Measurements from ENCODE around the gene EHMT1.

DNA sequence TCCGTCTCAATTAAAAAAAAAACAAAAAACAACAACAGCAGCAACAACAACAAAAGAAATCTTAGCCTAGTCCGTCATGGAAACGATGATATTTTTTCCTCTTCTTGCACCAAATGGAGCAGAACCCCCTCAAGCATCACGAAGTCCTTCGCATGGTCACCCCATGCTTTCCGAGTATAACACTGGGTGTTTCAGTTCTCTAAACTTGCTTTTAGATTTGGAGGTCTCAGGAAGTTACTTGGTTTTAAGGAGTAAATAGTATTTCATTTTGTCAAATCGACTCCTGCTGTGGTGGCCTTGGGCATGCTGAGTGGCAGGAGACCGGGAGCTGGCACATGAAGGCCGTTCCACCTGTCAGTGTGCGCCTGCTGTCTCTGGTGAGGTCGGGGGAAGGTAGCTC, 140.3 kb downstream of the EHMT1 start:
- TF ChIP-seq, protein P1, sequence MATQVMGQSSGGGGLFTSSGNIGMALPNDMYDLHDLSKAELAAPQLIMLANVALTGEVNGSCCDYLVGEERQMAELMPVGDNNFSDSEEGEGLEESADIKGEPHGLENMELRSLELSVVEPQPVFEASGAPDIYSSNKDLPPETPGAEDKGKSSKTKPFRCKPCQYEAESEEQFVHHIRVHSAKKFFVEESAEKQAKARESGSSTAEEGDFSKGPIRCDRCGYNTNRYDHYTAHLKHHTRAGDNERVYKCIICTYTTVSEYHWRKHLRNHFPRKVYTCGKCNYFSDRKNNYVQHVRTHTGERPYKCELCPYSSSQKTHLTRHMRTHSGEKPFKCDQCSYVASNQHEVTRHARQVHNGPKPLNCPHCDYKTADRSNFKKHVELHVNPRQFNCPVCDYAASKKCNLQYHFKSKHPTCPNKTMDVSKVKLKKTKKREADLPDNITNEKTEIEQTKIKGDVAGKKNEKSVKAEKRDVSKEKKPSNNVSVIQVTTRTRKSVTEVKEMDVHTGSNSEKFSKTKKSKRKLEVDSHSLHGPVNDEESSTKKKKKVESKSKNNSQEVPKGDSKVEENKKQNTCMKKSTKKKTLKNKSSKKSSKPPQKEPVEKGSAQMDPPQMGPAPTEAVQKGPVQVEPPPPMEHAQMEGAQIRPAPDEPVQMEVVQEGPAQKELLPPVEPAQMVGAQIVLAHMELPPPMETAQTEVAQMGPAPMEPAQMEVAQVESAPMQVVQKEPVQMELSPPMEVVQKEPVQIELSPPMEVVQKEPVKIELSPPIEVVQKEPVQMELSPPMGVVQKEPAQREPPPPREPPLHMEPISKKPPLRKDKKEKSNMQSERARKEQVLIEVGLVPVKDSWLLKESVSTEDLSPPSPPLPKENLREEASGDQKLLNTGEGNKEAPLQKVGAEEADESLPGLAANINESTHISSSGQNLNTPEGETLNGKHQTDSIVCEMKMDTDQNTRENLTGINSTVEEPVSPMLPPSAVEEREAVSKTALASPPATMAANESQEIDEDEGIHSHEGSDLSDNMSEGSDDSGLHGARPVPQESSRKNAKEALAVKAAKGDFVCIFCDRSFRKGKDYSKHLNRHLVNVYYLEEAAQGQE (IDR thresholded peaks at IDR 0.05; ENCODE audit: insufficient read depth in 1 of 2, low read depth in 2 of 2, low read length in 2 of 2): no peak
- TF ChIP-seq TAF1 (IDR thresholded peaks at IDR 0.05; ENCODE audit: borderline replicate concordance, insufficient read depth, low read length): no peak
- TF ChIP-seq POLR2AphosphoS5 (IDR thresholded peaks at IDR 0.05; ENCODE audit: low read depth, low read length): no peak
- no peak for TF ChIP-seq SIN3A (IDR thresholded peaks at IDR 0.05; ENCODE audit: borderline replicate concordance, insufficient read depth, low read length)
- TF ChIP-seq FOXP2 (optimal IDR thresholded peaks at IDR 0.05; ENCODE audit: borderline replicate concordance, extremely low read depth, extremely low read length, insufficient read depth): no peak
